K562 (cell line): ENCODE measurements around the gene CCT3. TPM values are rescaled to one million over a fixed set of nuclear protein-coding genes. Genes with fewer than 3 reads are reported as not detected.
A peak's percentile ranks its signal among the peaks of the same experiment; 100 is the strongest.

Experiments
- CBX2 ChIP-seq: fragments of 200-600 bp; sonication (generic); IDR thresholded peaks from one replicate; pipeline ENCODE4 v1.6.1; 2012; ENCODE audit warnings: mild to moderate bottlenecking, low read length, inconsistent platforms; ENCODE audit not compliant: insufficient read depth, poor library complexity, severe bottlenecking
- CHCHD3 ChIP-seq: fragments of 250-450 bp; sonication (Bioruptor Pico); IDR thresholded peaks from 2 replicates; pipeline ENCODE4 v2.1.2; 2022; ENCODE audit warnings: mild to moderate bottlenecking
- CHD7 ChIP-seq: fragments of 200-600 bp; sonication (generic); IDR thresholded peaks from one replicate; pipeline ENCODE4 v1.6.1; 2012; ENCODE audit warnings: mild to moderate bottlenecking, low read depth, low read length, inconsistent platforms
- E2F3 ChIP-seq: fragments of 250-450 bp; sonication (Bioruptor Pico); IDR thresholded peaks from 2 replicates; pipeline ENCODE4 v1.4.0; 2020; ENCODE audit warnings: mild to moderate bottlenecking
- KDM5B ChIP-seq: fragments of 200-600 bp; sonication (generic); IDR thresholded peaks from 2 replicates; pipeline ENCODE4 v1.6.1; 2012; ENCODE audit warnings: low read depth, mild to moderate bottlenecking, moderate library complexity, low read length, control low read depth, inconsistent platforms; ENCODE audit not compliant: insufficient replicate concordance
- MYC ChIP-seq, 2 experiments: fragments of 250-450 bp in 1 of 2; sonication (Bioruptor Pico) in 1 of 2; IDR thresholded peaks; 2 replicates each; pipeline versions ENCODE4 v1.5.1 to v1.6.1; 2012 to 2021; ENCODE audit warnings: low read depth in 2 of 2, borderline replicate concordance in 1 of 2, improper control_type of control experiment in 1 of 2, low read length in 1 of 2, mild to moderate bottlenecking in 1 of 2, moderate library complexity in 1 of 2
- NFATC3 ChIP-seq: fragments of 450-650 bp; IDR thresholded peaks from 2 replicates; pipeline ENCODE4 v1.6.1; 2017; ENCODE audit warnings: mild to moderate bottlenecking
- NFRKB ChIP-seq: fragments of 450-650 bp; IDR thresholded peaks from 2 replicates; pipeline ENCODE4 v1.6.1; 2016; ENCODE audit warnings: low read depth
- RFX7 ChIP-seq: fragments of 250-450 bp; sonication (Bioruptor Pico); IDR thresholded peaks from 2 replicates; pipeline ENCODE4 v1.5.1; 2021; ENCODE audit warnings: mild to moderate bottlenecking
- SETDB1 ChIP-seq: IDR thresholded peaks from one replicate; pipeline ENCODE4 v1.6.1; 2012; ENCODE audit warnings: low read length, control low read depth, inconsistent platforms
- SFPQ ChIP-seq: fragments of 200-400 bp; formaldehyde crosslinking; IDR thresholded peaks from 2 replicates; pipeline ENCODE4 v1.6.1; 2017; ENCODE audit warnings: mild to moderate bottlenecking, low read depth, low read length, moderate library complexity
- TAF9B ChIP-seq: fragments of 450-650 bp; IDR thresholded peaks from 2 replicates; pipeline ENCODE4 v1.6.1; 2018; ENCODE audit warnings: mild to moderate bottlenecking; ENCODE audit not compliant: partially characterized antibody
- ZNF143 ChIP-seq: sonication (generic); formaldehyde crosslinking; IDR thresholded peaks from 2 replicates; pipeline ENCODE4 v1.9.0; 2022; ENCODE audit warnings: mild to moderate bottlenecking, missing genetic modification reagents
- ZNF282 ChIP-seq: sonication (generic); formaldehyde crosslinking; IDR thresholded peaks from 2 replicates; pipeline ENCODE4 v1.8.1; 2023; ENCODE audit warnings: missing genetic modification reagents
- polyA plus RNA-seq, 8 experiments: library from polyadenylated mRNA; depleted of rRNA in 4 of 8; stranded (reverse) in 5 of 8; unstranded in 3 of 8; fragments of >200 nt; fragmentation: Nextera tagmentation in 2 of 8; fragmentation: Illumina TruSeq in 1 of 8; extraction: Ambion mirVana in 2 of 8; extraction: Trizol in 1 of 8; gene quantifications; 2 replicates each; pipeline versions ENCODE4 v1.2.1 to v1.2.3, GENCODE V29; 2011 to 2014; ENCODE audit warnings: inconsistent platforms in 1 of 8, missing spikeins in 1 of 8
- total RNA-seq, 7 experiments: library from RNA; depleted of rRNA in 6 of 7; stranded (reverse); fragments of >200 nt in 6 of 7; fragmentation: Illumina TruSeq in 2 of 7; extraction: Trizol in 2 of 7; gene quantifications; 2 replicates each; pipeline versions ENCODE4 v1.2.1 to v1.2.3, GENCODE V29; 2011 to 2021; ENCODE audit warnings: low replicate concordance in 1 of 7

Gene CCT3
- total and polyA plus RNA-seq, 9 of the 15 experiments (the other 6 are each of a cell fraction or from before 2014, with no cell fraction given) = 475 to 1,167 (median 610) TPM

GRCh38 chr1:156338180-156338976 is at the start of gene CCT3, which contains the start of gene TSACC (continued):
- TF ChIP-seq CHD7 (no peak), RFX7 (CRISPR knock-in tag) (no peak), MYC (IDR thresholded peaks at IDR 0.05; ENCODE audit: low read depth, low read length) (peak; percentile 98), MYC (CRISPR knock-in tag; IDR thresholded peaks at IDR 0.05; ENCODE audit: borderline replicate concordance, low read depth) (no peak; the same call in 1 of the 2 replicates), NFATC3 (no peak), KDM5B (peak; percentile 87), CHCHD3 (CRISPR knock-in tag) (no peak), SETDB1 (no peak), TAF9B (peak; percentile 78), ZNF143 (CRISPR knock-in tag) (peak; percentile 94), ZNF282 (CRISPR knock-in tag) (no peak), SFPQ (no peak), NFRKB (peak; percentile 49; the same call in 1 of the 2 replicates), CBX2 (no peak), E2F3 (CRISPR knock-in tag) (0 out of 2 replicates have a peak, but pooled peaks have one; percentile 30)
